ENCODE results near the gene GET3.
"Not testable (repeated sequence)": the region's sequence is repeated elsewhere in the genome, so short reads cannot be mapped to it uniquely, and the experiment has no call there.

The GET3 gene

GRCh38 chr19:12696366-12697335 lies 40.6 kb upstream of the GET3 start, which contains the start of gene FBXW9:
TSS of gene FBXW9 (minus strand) at chr19:12696631. CDS start at chr19:12696581, 50 bp downstream.
- Histone ChIP-seq H3K9me3 (replicated peaks in 1 of 11) (no peaks in the 10 kb centered on the region), H3K27ac (peak within 1 kb of the TSS; percentile 66 to 85 (median 75))
- 0 out of 22 replicates have a peak, but pooled peaks of 1 of the 11 experiments have one; percentile 25 for TF ChIP-seq Cebpa-rat (IDR thresholded peaks at IDR 0.05)

GRCh38 chr19:12697425-12697824 lies 39.9 kb upstream of the GET3 start:
- H3K27me3 ChIP-seq; H3K9me3 ChIP-seq (replicated peaks in 1 of 11): not testable (repeated sequence)
- peaks cover 0 to 27% (median 23%) of the 10 kb centered on the region in 11 experiments; a peak in 17 of 22 replicates for H4K20me1 ChIP-seq
- H3K4me1 ChIP-seq, result peaks cover 23 to 50% (median 38%) of the 10 kb centered on the region in 10 experiments
- peak overlapping the region; percentile 71 to 87 (median 84) for H3K9ac ChIP-seq
- H3K27ac ChIP-seq, result peak overlapping the region; percentile 66 to 85 (median 75); a peak in 21 of 22 replicates
- peaks cover 41 to 63% (median 52%) of the 10 kb centered on the region in 11 experiments for H3K36me3 ChIP-seq
- peak overlapping the region; percentile 74 to 94 (median 78) for H3K4me3 ChIP-seq
- peak overlapping the region; percentile 89 to 98 (median 94) for H3K4me2 ChIP-seq

More at GRCh38 chr19:12696366-12697335, 40.6 kb upstream of the GET3 start, which contains the start of gene FBXW9:
- Histone ChIP-seq H3K4me3 (peak within 1 kb of the TSS; percentile 74 to 94 (median 78)), H3K9ac (peak within 1 kb of the TSS; percentile 71 to 87 (median 84)), H3K4me2 (peak within 1 kb of the TSS; percentile 89 to 98 (median 94)), H3K36me3 (peaks cover 33 to 60% (median 44%) of the 10 kb centered on the region in 11 experiments), H3K27me3 (no peaks in the 10 kb centered on the region), H3K4me1 (peaks cover 23 to 50% (median 38%) of the 10 kb centered on the region in 10 experiments), H4K20me1 (peaks cover 0 to 20% (median 15%) of the 10 kb centered on the region in 11 experiments; a peak in 15 of 22 replicates)

- Histone ChIP-seq H3K36me3 (peaks cover 48 to 63% (median 53%) of the 10 kb centered on the region in 11 experiments), H3K4me1 (peaks cover 23 to 50% (median 38%) of the 10 kb centered on the region in 10 experiments), H3K4me3 (peak overlapping the region in 2 of 10 experiments; percentile 19 to 79; a peak in 1 of 20 replicates), H3K27me3 (no peaks in the 10 kb centered on the region), H3K4me2 (peak overlapping the region; percentile 89 to 98 (median 94); a peak in 21 of 22 replicates), H3K9ac (peak overlapping the region in 10 of 11 experiments; percentile 12 to 87 (median 79); a peak in 13 of 22 replicates), H3K27ac (peak overlapping the region in 4 of 11 experiments; percentile 6 to 85 (median 73); a peak in 5 of 22 replicates), H4K20me1 (peaks cover 0 to 34% (median 30%) of the 10 kb centered on the region in 11 experiments; a peak in 19 of 22 replicates), H3K9me3 (replicated peaks in 1 of 11) (no peaks in the 10 kb centered on the region)
- TF ChIP-seq Cebpa-rat (IDR thresholded peaks at IDR 0.05), result no peak
Observed at GRCh38 chr19:12698138-12698537, 39.2 kb upstream of the GET3 start.

- Histone ChIP-seq H3K27ac (no peak overlapping the region), H3K9ac (no peak overlapping the region), H3K9me3 (replicated peaks in 1 of 11) (no peaks in the 10 kb centered on the region), H4K20me1 (peaks cover 0 to 70% (median 60%) of the 10 kb centered on the region in 11 experiments; a peak in 19 of 22 replicates), H3K36me3 (peaks cover 84 to 94% (median 89%) of the 10 kb centered on the region in 11 experiments), H3K27me3 (no peaks in the 10 kb centered on the region), H3K4me2 (no peak overlapping the region), H3K4me3 (no peak overlapping the region), H3K4me1 (peaks cover 14 to 33% (median 23%) of the 10 kb centered on the region in 10 experiments; a peak in 19 of 20 replicates)
- no peak for TF ChIP-seq Cebpa-rat (IDR thresholded peaks at IDR 0.05)
Observed at GRCh38 chr19:12701596-12702282, 35.6 kb upstream of the GET3 start.

- Histone ChIP-seq H3K4me3 (no peak overlapping the region), H3K9me3 (replicated peaks in 1 of 11) (no peaks in the 10 kb centered on the region), H3K27ac (no peak overlapping the region), H3K27me3 (no peaks in the 10 kb centered on the region), H3K36me3 (peaks cover 97 to 100% (median 98%) of the 10 kb centered on the region in 11 experiments), H3K4me1 (peaks cover 1 to 20% (median 11%) of the 10 kb centered on the region in 10 experiments; a peak in 18 of 20 replicates), H3K9ac (no peak overlapping the region), H4K20me1 (peaks cover 0 to 80% (median 62%) of the 10 kb centered on the region in 11 experiments; a peak in 19 of 22 replicates), H3K4me2 (no peak overlapping the region)
- TF ChIP-seq Cebpa-rat (IDR thresholded peaks at IDR 0.05), result no peak
Observed at GRCh38 chr19:12703046-12703445, 34.3 kb upstream of the GET3 start.

DNA sequence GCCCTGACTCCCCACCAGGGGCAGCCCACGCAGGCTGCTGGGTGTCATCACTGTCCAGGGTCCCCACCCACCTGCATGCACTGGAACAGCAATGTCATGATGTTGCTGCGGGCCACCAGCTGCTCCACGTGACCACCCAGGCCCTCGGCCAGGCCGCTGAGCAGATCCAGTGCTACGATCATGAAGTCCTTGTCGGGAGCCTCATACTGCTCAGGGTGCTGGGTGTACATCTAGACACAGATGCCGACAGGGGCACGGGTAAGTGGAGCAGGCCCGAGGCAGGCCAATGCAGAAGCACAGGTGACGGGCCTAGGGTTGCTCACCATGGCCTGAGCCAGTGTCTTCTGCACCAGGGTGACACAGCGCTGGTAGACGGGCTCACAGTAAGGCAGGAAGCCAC lies 32.1 kb upstream of the GET3 start:
- Histone ChIP-seq H3K36me3 (peaks cover 96 to 100% (median 98%) of the 10 kb centered on the region in 11 experiments), H3K27ac (no peak overlapping the region), H4K20me1 (peaks cover 0 to 94% (median 73%) of the 10 kb centered on the region in 11 experiments; a peak in 19 of 22 replicates), H3K9me3 (replicated peaks in 1 of 11) (no peaks in the 10 kb centered on the region), H3K27me3 (no peaks in the 10 kb centered on the region), H3K4me1 (no peaks in the 10 kb centered on the region), H3K4me2 (no peak overlapping the region), H3K9ac (no peak overlapping the region), H3K4me3 (no peak overlapping the region)
- no peak for TF ChIP-seq Cebpa-rat (IDR thresholded peaks at IDR 0.05)

DNA sequence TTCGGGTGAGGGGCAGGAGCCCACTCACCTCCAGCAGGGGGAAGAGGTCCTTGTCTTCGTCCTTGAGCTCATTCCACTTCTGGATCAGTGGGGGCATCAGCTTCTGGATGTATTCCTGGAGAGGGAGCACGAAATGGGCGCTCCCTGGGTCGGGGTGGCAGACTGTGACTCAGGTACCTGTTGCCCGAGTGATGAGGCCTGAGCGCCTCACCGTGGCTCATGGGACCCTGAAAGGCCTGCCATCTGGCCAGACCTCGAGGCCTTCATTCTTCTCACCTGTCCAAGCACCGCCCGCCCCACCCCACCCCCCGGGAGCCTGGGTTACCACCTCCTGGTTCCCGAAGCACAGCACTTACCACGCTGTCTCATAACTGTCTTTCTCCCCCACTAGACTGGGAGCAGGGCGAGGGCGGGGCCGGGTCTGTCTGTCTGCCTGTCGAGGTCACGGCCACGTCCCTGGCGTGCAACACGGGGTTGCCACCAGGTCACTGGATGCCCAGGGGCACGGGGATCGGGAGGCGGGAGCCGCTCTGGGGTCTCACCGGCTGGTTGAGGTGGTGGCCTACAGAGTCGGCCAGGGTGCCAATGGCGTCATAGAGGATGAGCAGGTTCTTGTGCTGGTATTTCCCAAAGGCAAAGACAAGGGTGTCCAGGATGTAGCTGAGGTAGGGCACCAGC lies 31.5 kb upstream of the GET3 start:
- H3K9me3 ChIP-seq (replicated peaks in 1 of 11), result no peaks in the 10 kb centered on the region
- H3K27ac ChIP-seq, result no peak overlapping the region
- no peaks in the 10 kb centered on the region for H3K27me3 ChIP-seq
- H3K36me3 ChIP-seq, result peaks cover 99 to 100% (median 100%) of the 10 kb centered on the region in 11 experiments
- peaks cover 0 to 98% (median 78%) of the 10 kb centered on the region in 11 experiments; a peak in 19 of 22 replicates for H4K20me1 ChIP-seq
- no peak for TF ChIP-seq Cebpa-rat (IDR thresholded peaks at IDR 0.05)
- H3K4me3 ChIP-seq, result no peak overlapping the region
- no peak overlapping the region for H3K4me2 ChIP-seq
- H3K4me1 ChIP-seq, result no peaks in the 10 kb centered on the region
- H3K9ac ChIP-seq, result no peak overlapping the region

DNA sequence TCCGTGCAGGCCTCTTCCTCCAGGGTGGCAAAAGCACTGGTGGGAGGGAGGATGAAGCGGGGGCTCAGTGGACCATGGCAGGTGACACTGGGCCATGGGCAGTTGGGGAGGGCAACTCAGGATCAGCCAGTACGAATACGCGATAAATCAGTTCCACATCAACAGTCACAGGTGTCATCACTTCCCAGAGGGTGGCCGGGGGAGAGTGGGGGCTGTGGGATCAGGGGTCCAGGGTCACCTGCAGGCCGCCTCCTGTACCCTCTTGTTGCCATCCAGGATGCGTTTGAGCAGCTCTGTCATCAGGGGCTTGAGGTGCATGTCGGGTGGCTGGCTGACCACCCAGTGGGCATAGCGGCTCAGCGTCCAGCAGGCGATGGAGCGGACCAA lies 31.0 kb upstream of the GET3 start:
- peaks cover 99 to 100% (median 100%) of the 10 kb centered on the region in 11 experiments for H3K36me3 ChIP-seq
- H3K4me1 ChIP-seq, result no peaks in the 10 kb centered on the region

More for the DNA sequence above, 31.0 kb upstream of the GET3 start:
- Histone ChIP-seq H3K27me3 (no peaks in the 10 kb centered on the region), H3K4me2 (no peak overlapping the region), H3K9me3 (replicated peaks in 1 of 11) (no peaks in the 10 kb centered on the region), H4K20me1 (peaks cover under 1 to 98% (median 78%) of the 10 kb centered on the region in 11 experiments; a peak in 20 of 22 replicates), H3K4me3 (no peak overlapping the region), H3K27ac (no peak overlapping the region), H3K9ac (0 out of 22 replicates have a peak overlapping the region, but pooled peaks of 1 of the 11 experiments have one; percentile 23)
- TF ChIP-seq Cebpa-rat (IDR thresholded peaks at IDR 0.05), result no peak

All from BLaER1 treated with 17β-estradiol and CSF1 and Interleukin-3, amounts not matched to agents 10 nM and 100 nM (cell line).